Stomach (tissue), 9 donors: ENCODE measurements around the gene MBD2. TPM values are rescaled to one million over a fixed set of nuclear protein-coding genes. Genes with fewer than 3 reads are reported as not detected.

Experiments used
- DNase-seq, 2 donors: peaks; one replicate each; pipeline versions ENCODE4 v3.0.0 to v3.0.0-alpha.2; 2013 to 2019
- H3K27ac ChIP-seq, 5 donors: fragments of 200-600 bp in 4 of 5; sonication (generic) in 4 of 5; one replicate each; pipeline ENCODE4 v1.5.1; 2013 to 2019; ENCODE audit warnings: mild to moderate bottlenecking in 1 of 5, moderate library complexity in 1 of 5
- H3K27me3 ChIP-seq, 3 donors: fragments of 200-600 bp; sonication (generic); one replicate each; pipeline ENCODE4 v1.5.1; 2017 to 2019; ENCODE audit warnings: mixed run types in 1 of 3
- H3K36me3 ChIP-seq, 4 donors: fragments of 200-600 bp; sonication (generic); 1 replicate in 3 of 4; 2 replicates in 1 of 4; pipeline ENCODE4 v1.5.1; 2016 to 2019
- H3K4me1 ChIP-seq, 4 donors: fragments of 200-600 bp; sonication (generic); one replicate each; pipeline ENCODE4 v1.5.1; 2016 to 2019
- H3K4me3 ChIP-seq, 4 donors: fragments of 200-600 bp; sonication (generic) in 3 of 4; one replicate each; pipeline ENCODE4 v1.5.1; 2016 to 2019; ENCODE audit warnings: mild to moderate bottlenecking in 1 of 4
- H3K9me3 ChIP-seq, 4 donors: fragments of 200-600 bp; sonication (generic); one replicate each; pipeline ENCODE4 v1.5.1; 2016 to 2019
- CTCF ChIP-seq, 7 experiments: fragments of 450-650 bp in 4 of 7; fragments of 200-600 bp in 3 of 7; sonication (generic) in 3 of 7; IDR thresholded peaks; one replicate each; pipeline ENCODE4 v1.5.1; 2016 to 2019; ENCODE audit warnings: antibody characterized with exemption in 7 of 7, control low read depth in 2 of 7, mild to moderate bottlenecking in 1 of 7
- EP300 ChIP-seq: sonication (generic); formaldehyde crosslinking; IDR thresholded peaks from one replicate; pipeline ENCODE4 v1.6.1; 2017; ENCODE audit warnings: antibody characterized with exemption
- POLR2A ChIP-seq, 4 donors: fragments of 450-650 bp; IDR thresholded peaks; one replicate each; pipeline ENCODE4 v1.6.1; 2016; ENCODE audit warnings: antibody characterized with exemption in 4 of 4, control low read depth in 2 of 4, mild to moderate bottlenecking in 1 of 4, moderate library complexity in 1 of 4
- POLR2AphosphoS5 ChIP-seq, 3 donors: sonication (generic); formaldehyde crosslinking; IDR thresholded peaks; one replicate each; pipeline ENCODE4 v1.6.1; 2016; ENCODE audit warnings: antibody characterized with exemption in 3 of 3
- WGBS, 5 donors: extraction: QIAGEN DNeasy Blood & Tissue Kit in 3 of 5; methylation state at CpG; one replicate each; pipeline versions ENCODE4 v1.1.5 to v1.1.7; 2013 to 2018; 5-methylcytosine and 5-hydroxymethylcytosine counted together
- intact Hi-C: fragments of 100-400 bp; cut with DNase I; formaldehyde crosslinking; loops from one replicate; pipeline ENCODE4 v1.15.1; 2023; ENCODE audit warnings: low total_unique reads
- polyA plus RNA-seq, 3 donors: library from polyadenylated mRNA; stranded (reverse); fragments of 200-250 nt; gene quantifications; one replicate each; pipeline ENCODE4 v1.2.3, GENCODE V29; 2013
- total RNA-seq, 5 donors: library from RNA; depleted of rRNA; stranded (reverse); fragments of >200 nt; gene quantifications; one replicate each; pipeline versions ENCODE4 v1.1.0 to v1.2.3, GENCODE V29; 2014 to 2016
- donor health status: healthy with polysubstance abuse.
- donor health status: Bipolar disorder and iron deficiency.
- donor health status: healthy.

The MBD2 gene
- total and polyA plus RNA-seq, 8 donors = 23.3 to 70.5 (median 38.5) TPM

GRCh38 chr18:54204883-54205282, 19.6 kb downstream of the MBD2 start:
- Histone ChIP-seq H3K27ac (no peak overlapping the region), H3K4me1 (peaks cover 14 to 48% (median 28%) of the 10 kb centered on the region in 4 donors), H3K27me3 (no peaks in the 10 kb centered on the region), H3K9me3 (no peaks in the 10 kb centered on the region), H3K4me3 (no peak overlapping the region), H3K36me3 (peaks cover 15 to 45% (median 36%) of the 10 kb centered on the region in 4 donors)
- TF ChIP-seq POLR2AphosphoS5 (IDR thresholded peaks at IDR 0.05) (no peak), EP300 (no peak), POLR2A (IDR thresholded peaks at IDR 0.05) (no peak), CTCF (IDR thresholded peaks at IDR 0.05) (no peak)
- intact Hi-C loops = no loop called here
- WGBS, 5 donors = 93 to 99% (median 96%) methylated on average over 5 of the region's 5 CpGs
- DNase-seq = no peak

DNA sequence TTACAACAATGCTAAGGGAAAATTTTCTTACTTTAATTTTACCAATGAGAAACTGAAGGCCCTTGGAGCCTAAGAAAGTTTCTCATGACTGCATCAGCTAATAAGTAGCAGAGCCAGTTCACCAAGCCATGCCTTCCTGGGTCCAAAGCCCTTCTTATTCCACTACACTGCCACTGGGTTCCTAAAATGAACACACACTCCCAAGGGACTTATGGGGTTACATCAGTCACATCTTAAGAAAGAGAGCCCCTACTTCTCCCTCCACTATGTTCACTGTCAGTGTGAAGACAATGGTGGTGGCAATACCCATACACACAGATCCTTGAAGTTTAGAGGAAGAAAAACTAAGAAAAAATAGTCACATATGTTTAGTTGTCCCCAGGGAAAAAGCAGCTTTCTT, 20.6 kb downstream of the MBD2 start:
- H3K36me3 ChIP-seq = peaks cover 15 to 45% (median 36%) of the 10 kb centered on the region in 4 donors
- H3K4me3 ChIP-seq = no peak overlapping the region
- H3K9me3 ChIP-seq = no peaks in the 10 kb centered on the region
- no peaks in the 10 kb centered on the region for H3K27me3 ChIP-seq
- no peak for TF ChIP-seq POLR2A (IDR thresholded peaks at IDR 0.05)
- TF ChIP-seq EP300 = no peak
- no peak for TF ChIP-seq CTCF (IDR thresholded peaks at IDR 0.05)
- TF ChIP-seq POLR2AphosphoS5 (IDR thresholded peaks at IDR 0.05) = no peak
- H3K4me1 ChIP-seq = peaks cover 9 to 40% (median 22%) of the 10 kb centered on the region in 4 donors
- no peak for DNase-seq
- H3K27ac ChIP-seq = no peak overlapping the region
- intact Hi-C loops = no loop called here

- WGBS, 5 donors = 93 to 99% (median 97%) methylated on average over 4 of the region's 4 CpGs
- intact Hi-C loops = no loop called here
Observed at GRCh38 chr18:54202851-54203250, 21.6 kb downstream of the MBD2 start.

DNA sequence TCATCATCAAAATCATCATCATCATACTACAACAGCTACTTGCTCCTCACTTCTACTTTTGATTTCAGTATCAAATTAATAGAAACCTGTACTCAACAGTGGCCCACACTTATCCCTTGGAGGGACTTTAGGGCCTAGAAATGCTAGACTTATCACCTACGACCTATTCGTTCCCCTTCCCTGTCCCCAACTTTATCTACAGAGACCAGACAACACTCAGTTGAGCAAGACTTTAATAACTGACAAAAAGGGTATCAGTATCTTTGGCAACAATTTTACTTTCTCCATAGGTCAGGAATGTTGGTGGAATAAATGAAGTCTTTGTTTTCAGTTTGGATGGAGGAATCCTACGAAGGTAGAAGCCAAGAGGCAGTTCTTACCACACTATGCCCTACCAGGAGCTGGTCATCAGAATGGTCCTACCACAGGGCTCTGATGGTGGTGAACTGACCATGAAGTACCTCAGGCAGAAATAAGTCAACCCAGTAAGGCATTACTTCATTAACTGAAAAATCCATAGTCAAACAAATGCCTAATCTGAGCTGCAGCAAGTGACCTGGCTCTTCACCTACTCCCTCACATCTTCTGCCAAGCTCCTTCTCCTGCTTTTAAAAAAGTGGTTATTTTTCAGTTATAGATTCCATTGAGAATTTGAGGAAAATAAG, 26.6 kb downstream of the MBD2 start:
- intact Hi-C loops = no loop called here
- Histone ChIP-seq H3K9me3 (no peaks in the 10 kb centered on the region), H3K27me3 (no peaks in the 10 kb centered on the region), H3K27ac (no peak overlapping the region), H3K4me1 (no peaks in the 10 kb centered on the region), H3K4me3 (no peak overlapping the region), H3K36me3 (peaks cover 14 to 43% (median 32%) of the 10 kb centered on the region in 4 donors)
- TF ChIP-seq POLR2AphosphoS5 (IDR thresholded peaks at IDR 0.05) (no peak), CTCF (IDR thresholded peaks at IDR 0.05) (no peak), EP300 (no peak), POLR2A (IDR thresholded peaks at IDR 0.05) (no peak)
- WGBS, 5 donors = 94 to 96% (median 96%) methylated on average over 3 of the region's 3 CpGs
- no peak for DNase-seq

More at GRCh38 chr18:54202851-54203250, 21.6 kb downstream of the MBD2 start:
- DNase-seq = no peak
- Histone ChIP-seq H3K27me3 (no peaks in the 10 kb centered on the region), H3K9me3 (no peaks in the 10 kb centered on the region), H3K4me1 (peaks cover 9 to 30% (median 21%) of the 10 kb centered on the region in 4 donors), H3K36me3 (peaks cover 15 to 55% (median 43%) of the 10 kb centered on the region in 4 donors), H3K4me3 (no peak overlapping the region), H3K27ac (no peak overlapping the region)
- TF ChIP-seq POLR2A (IDR thresholded peaks at IDR 0.05) (no peak), POLR2AphosphoS5 (IDR thresholded peaks at IDR 0.05) (no peak), EP300 (no peak), CTCF (IDR thresholded peaks at IDR 0.05) (no peak)
